GM18867 (cell line): ENCODE data around the gene PIEZO1.
"Not testable (repeated sequence)": the region's sequence is repeated elsewhere in the genome, so short reads cannot be mapped to it uniquely, and the experiment has no call there.

Experiments used
- ATAC-seq: cut with Tn5 transposase; IDR thresholded peaks from one replicate; pipeline ENCODE4 v1.9.1; 2021; ENCODE audit warnings: mild to moderate bottlenecking, moderate library complexity; ENCODE audit not compliant: unreplicated experiment

Gene PIEZO1

GRCh38 chr16:88785106-88785924, at the start of gene PIEZO1:
Gene PIEZO1 (minus strand): TSS chr16:88785220. CDS start chr16:88784964, 256 bp downstream.
- peak; percentile 40 for ATAC-seq

DNA sequence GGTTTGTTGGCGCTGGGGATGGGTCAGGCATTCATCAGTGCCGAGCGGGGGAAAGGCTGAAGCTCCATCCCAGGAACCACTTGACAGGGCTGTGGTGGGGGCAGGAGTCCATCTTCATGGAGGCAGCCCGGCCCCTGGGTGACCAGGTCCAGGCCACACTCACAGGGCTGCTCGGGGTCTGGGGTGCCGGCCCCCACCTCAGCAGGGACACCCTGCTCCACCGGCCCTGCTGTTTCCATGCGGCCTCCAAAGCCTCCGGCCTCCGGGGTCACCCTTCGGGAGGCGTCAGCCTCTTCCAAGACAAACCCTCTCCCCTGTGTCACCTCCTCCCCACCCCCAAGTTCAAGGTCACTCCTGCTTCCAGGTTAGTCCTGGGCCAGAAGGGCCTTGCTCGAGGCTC, 49.6 kb upstream of the PIEZO1 start:
- no peak for ATAC-seq

DNA sequence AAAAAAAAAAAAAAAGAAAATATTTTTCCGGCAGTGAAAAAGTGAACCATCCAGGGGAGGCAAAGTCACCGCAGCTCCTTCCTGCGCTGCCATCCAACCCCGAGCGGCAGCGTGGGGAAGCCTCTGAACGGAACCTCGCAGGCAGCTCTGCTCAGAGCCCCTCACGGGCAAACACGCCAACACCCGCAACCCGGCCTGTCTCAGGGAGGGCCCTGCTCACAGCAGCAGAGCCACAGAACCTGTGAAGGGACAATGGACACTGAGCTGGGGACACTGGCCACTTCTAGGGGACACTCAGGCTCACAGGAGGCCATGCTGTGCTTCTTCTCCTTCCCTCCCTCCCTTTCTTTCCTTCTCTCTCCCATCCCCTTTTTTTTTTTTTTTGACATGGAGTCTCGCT, 48.1 kb upstream of the PIEZO1 start:
- no peak for ATAC-seq

DNA sequence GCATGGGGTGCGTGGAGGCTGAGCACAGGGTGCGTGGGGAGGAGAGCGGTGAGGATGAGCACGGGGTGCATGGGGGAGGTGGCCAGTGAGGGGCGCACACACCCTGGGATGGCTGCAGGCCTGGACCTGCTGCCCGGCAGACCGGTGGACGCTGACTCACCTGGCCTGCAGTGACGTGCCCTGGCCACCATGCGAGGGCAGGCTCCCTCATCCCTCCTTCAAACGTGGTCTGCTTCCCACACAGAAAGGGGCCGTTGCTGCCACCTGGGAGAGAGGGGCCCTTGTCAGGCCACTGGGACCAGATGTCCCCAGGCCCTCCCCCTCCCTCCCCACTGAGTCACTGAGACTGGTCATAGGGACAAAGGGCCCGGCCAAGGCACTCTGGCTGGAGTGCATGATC, 46.8 kb upstream of the PIEZO1 start:
- ATAC-seq: no peak

GRCh38 chr16:88830783-88831182, 45.8 kb upstream of the PIEZO1 start:
- ATAC-seq: no peak

- ATAC-seq: no peak
Observed at GRCh38 chr16:88830258-88830657, 45.2 kb upstream of the PIEZO1 start.

- ATAC-seq: no peak
Observed at GRCh38 chr16:88828711-88829110, 43.7 kb upstream of the PIEZO1 start.

DNA sequence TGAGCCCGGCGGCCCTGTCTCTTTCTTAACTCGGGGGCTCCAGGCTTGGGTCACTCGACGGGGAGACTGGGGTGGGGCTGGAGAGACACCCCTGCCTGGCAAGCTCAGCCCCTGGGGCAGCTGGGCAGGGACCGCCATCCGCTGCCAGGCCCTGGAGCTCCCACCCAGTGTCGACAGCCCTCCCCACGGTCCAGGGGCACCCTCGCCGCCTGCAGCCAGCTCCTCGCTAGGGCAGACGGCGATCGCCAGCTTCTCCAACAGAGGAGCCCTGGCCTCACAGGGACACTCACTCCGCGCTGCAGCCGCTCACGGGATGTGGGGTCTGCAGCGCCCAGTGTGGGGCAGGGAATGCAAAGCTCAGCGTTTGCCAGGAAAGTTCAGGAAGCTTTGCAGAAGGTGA, 42.7 kb upstream of the PIEZO1 start:
- no peak for ATAC-seq

DNA sequence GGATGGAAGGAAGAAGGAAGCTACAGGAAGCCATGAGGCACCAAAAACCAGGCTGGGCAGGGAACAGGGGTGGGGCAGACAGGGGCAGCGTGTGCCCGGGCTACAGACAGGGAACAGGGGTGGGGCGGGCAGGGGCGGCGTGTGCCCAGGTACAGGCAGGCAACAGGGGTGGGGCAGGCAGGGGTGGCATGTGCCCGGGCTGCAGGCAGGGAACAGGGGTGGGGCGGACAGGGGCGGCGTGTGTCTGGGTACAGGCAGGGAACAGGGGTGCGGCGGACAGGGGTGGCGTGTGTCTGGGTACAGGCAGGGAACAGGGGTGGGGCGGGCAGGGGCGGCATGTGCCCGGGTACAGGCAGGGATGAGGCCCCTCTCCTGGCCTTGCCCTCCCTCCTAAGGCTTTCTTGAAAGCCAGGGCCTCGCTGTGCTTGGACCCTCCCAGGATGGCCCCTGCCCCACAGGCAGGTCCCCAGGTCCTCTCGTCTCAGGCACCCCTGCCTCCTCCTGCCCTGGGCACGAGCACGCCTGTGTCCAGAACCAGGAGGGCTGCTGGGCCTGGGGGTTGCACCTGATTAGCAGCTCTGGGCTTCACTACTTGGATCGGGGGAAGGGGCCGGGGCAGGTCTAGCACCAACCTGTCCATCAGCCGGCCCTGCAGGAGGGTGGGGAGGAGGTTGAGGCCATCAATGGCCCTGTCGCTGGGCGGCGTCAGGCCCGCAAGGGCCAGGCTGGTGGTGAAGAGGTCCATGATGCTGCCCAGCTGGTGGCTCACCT, 41.2 kb upstream of the PIEZO1 start:
- ATAC-seq: no peak

DNA sequence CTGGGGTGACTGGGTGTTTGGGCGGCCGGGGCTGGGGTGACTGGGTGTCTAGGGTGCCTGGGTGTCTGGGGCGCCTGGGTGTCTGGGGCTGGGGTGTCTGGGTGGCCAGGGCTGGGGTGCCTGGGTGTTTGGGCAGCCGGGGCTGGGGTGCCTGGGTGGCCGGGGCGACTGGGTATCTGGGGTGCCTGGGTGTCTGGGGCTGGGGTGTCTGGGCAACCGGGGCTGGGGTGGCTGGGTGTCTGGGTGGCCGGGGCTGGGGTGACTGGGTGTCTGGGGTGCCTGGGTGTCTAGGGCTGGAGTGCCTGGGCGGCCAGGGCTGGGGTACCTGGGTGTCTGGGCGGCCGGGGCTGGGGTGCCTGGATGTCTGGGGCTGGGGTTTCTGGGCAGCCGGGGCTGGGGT, 40.1 kb upstream of the PIEZO1 start:
- no peak for ATAC-seq

GRCh38 chr16:88824256-88825077, 39.4 kb upstream of the PIEZO1 start:
- no peak for ATAC-seq

GRCh38 chr16:88823646-88824045, 38.6 kb upstream of the PIEZO1 start:
- ATAC-seq: not testable (repeated sequence)

DNA sequence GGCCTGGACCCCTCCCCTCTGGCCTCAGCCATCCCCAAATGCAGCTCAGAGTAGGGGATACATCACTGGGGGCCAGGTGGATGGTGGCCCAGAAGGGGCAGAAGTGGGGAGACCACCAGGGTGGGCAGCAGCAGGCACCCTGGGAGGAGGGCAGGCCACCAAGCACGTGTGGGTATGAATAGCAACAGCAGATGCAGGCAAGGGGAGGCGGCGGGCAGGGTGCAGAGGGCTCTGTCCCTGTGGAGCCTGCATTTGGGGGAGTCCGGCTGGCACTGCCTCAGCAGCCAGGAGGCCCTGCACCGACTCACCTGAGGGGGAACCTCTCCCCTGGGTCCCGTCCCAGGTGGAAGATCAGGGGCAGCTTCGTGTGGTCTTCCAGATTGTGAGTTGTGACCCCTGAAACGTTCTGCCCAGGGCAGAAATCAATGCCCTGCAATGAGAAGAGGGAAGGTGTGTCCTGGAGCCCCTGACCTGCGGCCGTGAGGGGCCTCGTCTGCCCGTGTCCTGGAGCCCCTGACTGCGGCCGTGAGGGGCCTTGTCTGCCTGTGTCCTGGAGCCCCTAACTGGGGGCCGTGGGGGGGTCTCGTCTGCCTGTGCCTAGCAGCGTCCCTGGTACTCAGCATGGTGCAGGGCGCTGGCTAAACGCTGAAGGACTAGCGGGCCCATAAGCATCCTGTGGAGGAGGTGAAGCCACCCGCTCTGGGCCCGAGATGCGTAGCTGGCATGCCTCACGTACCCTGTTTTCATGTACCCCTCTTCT, 37.4 kb upstream of the PIEZO1 start:
- no peak for ATAC-seq

GRCh38 chr16:88821168-88821850, 36.3 kb upstream of the PIEZO1 start:
- no peak for ATAC-seq

DNA sequence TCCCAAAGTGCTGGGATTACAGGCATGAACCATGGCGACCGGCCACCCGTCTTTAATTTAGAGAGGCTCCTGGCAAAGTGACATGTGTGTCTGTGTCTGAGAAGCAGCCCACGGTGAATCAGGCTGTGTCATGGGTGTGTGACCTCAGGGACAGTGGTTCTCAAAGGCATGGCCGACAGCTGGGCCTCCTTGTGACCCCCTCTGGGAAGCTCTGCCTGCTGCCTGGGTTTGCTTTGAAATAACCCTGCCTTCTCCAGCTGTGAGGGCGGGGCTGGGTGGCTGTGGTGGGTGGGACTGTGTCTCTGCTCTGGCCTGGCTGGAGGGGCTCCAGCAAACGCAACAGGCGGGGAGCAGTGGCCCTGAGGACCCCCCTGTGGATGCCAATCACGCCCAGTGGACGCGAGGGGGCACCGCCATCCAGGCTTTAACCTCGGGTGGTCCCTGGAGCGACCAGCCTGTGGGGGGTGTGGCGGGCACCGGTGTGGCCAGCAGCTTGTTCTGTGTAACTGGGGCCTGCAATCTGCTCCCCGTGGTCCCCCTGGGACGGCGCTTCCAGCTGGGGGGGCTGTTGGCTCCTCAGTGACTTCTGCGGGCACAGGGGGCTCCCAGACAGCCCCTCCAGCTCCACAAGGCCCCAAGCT, 35.5 kb upstream of the PIEZO1 start:
- no peak for ATAC-seq

DNA sequence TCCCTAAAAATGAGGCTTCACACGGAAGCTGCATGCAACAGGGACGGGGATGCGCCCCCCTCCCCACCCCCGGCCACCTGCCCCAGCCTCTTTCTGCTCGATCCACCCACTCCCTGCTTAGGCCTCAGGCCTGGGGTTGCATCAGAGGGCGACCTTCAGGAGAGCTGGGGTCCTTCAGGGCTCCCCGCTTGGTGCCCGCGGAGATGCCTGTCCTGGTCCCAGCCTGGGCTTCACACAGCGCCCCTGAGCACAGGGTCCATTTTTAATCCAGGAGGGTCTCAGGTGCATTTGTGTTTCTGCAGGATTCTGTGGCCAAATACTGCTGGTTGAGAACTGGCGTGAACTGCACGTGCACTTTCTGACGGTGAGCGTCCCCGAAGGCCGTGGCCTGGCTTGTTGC, 34.1 kb upstream of the PIEZO1 start:
- no peak for ATAC-seq

DNA sequence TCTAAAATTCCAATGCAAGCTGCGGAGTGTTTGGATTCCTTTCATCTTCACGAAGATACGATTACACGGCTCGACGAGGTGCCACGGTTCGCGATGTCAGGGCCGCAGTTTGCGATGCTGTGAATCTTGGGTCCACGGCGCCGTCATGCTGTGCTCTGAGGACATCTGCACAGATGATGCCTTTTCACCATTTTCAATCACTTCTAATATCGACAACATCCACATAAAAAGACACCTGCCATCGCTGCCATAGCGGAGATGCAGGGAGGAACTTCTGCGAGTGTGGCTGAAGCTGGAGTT, 33.5 kb upstream of the PIEZO1 start:
- no peak for ATAC-seq

DNA sequence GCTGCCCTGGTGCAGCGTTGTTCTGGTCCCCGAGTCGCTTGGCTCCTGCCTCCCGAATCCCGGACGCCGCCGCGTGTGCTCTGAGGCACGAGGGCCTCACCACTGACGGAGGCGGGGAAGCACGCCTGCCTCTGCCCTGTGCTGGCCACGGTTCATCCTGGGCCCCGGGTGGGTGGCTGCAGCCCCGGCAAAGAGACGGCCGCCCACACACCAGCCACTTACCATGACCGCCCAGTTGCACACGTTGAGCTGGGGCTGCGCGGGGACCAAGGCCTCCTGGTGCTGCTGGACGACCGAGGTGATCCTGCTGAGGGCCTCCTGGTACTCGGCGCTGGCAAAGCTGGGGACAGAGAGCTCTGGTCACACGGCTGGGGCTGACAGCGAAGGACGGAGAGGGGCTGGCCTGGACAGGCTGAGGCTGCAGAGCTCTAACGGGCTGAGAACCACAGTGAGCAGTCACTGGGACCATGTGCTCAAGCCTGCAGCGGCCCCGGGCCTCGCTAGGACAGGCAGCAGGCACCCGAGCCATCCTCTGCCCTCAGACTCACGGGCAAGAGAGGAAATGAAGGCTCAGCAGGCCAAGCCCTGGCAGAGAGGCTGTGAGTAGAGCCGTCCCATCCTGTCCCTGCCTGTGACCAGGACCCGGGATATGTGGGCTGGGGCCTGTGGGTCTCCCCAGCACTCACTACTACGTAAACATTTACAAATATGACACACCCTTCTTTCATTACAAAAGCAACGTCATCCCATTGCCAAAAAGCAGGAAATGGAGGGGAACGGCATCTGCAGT, 33.0 kb upstream of the PIEZO1 start:
- no peak for ATAC-seq
